ENCODE results near the gene ASB3. TPM values are rescaled to one million over a fixed set of nuclear protein-coding genes. Genes with fewer than 3 reads are reported as not detected.
"Not testable (repeated sequence)": the region's sequence is repeated elsewhere in the genome, so short reads cannot be mapped to it uniquely, and the experiment has no call there.

ASB3 gene
- polyA plus RNA-seq, 2 of the 4 experiments (the other 2 are of a cell fraction) = 13.5 to 35.9 TPM

DNA sequence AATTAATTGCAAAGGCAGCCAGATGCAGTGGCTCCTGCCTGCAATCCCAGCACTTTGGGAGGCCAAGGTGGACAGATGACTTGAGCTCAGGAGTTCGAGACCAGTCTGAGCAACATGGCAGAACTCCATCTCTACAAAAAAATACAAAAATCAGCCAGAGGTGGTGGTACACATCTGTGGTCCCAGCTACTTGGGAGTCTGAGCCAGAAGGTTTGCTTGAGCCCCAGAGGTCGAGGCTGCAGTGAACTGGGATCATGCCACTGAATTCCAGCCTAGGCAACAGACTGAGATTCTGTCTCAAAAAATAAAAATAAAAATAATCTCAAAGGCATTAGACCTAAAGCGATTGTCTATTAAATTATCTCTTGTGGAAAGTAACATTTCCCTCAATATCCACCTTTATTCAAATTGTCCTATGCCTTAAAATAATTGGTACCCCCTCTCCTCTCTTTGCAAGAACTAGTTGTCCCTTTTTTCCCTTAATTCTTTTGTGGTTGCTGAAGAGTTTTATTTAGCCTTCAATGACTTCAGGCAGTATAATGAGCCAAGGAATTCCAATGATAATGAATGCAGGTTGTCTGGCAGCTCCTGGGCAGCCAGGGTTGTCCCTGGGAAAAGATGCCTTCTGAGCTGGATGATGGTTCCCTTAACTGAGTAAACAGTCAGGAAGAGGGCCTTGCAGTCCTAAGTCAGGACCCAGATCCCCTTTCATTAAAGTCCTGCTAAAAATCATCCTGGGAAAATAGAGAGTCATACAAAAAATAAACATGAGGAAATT lies 40.8 kb upstream of the ASB3 start (continued):
- TF ChIP-seq, protein P1, sequence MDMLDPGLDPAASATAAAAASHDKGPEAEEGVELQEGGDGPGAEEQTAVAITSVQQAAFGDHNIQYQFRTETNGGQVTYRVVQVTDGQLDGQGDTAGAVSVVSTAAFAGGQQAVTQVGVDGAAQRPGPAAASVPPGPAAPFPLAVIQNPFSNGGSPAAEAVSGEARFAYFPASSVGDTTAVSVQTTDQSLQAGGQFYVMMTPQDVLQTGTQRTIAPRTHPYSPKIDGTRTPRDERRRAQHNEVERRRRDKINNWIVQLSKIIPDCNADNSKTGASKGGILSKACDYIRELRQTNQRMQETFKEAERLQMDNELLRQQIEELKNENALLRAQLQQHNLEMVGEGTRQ (IDR thresholded peaks at IDR 0.05) = no peak

GRCh38 chr2:53826587-53827397 lies 40.0 kb upstream of the ASB3 start:
- CTCF ChIA-PET = no interaction called here
- DNase-seq (ENCODE audit: low read depth in 1 of 2, low spot score in 1 of 2) = no peak
- H3K4me2 ChIP-seq = no peak overlapping the region
- H3K4me1 ChIP-seq = no peaks in the 10 kb centered on the region
- FAIRE-seq = no peak
- no peak for TF ChIP-seq PHF8 (IDR thresholded peaks at IDR 0.05; ENCODE audit: borderline replicate concordance, low read depth)
- no peak for TF ChIP-seq EHF (CRISPR knock-in tag; IDR thresholded peaks at IDR 0.05)
- TF ChIP-seq SMC3 (IDR thresholded peaks at IDR 0.05) = no peak
- TF ChIP-seq CHD4 (IDR thresholded peaks at IDR 0.05; ENCODE audit: borderline replicate concordance) = no peak
- TF ChIP-seq ATOH8 (CRISPR knock-in tag; IDR thresholded peaks at IDR 0.05; ENCODE audit: low read depth) = no peak
- TF ChIP-seq FOXS1 (CRISPR knock-in tag; IDR thresholded peaks at IDR 0.05) = no peak
- TF ChIP-seq GATA3 (IDR thresholded peaks at IDR 0.05; ENCODE audit: borderline replicate concordance) = no peak
- no peak for TF ChIP-seq CBX8 (IDR thresholded peaks at IDR 0.05)
- no peak for TF ChIP-seq HOXB13 (CRISPR knock-in tag; IDR thresholded peaks at IDR 0.05; ENCODE audit: low read depth)
- no peak for TF ChIP-seq KDM5A (IDR thresholded peaks at IDR 0.05)
- TF ChIP-seq, protein P2, sequence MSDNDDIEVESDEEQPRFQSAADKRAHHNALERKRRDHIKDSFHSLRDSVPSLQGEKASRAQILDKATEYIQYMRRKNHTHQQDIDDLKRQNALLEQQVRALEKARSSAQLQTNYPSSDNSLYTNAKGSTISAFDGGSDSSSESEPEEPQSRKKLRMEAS (IDR thresholded peaks at IDR 0.05) = no peak
- no peak for TF ChIP-seq NR3C1 (IDR thresholded peaks at IDR 0.05)
- TF ChIP-seq, protein P1 (IDR thresholded peaks at IDR 0.05) = no peak
- TF ChIP-seq CEBPB (IDR thresholded peaks at IDR 0.05) = no peak
- TF ChIP-seq TFCP2L1 (CRISPR knock-in tag; IDR thresholded peaks at IDR 0.05) = no peak
- no peak for ATAC-seq
- H3K9me3 ChIP-seq = no peaks in the 10 kb centered on the region
- no peak overlapping the region for H3K4me3 ChIP-seq
- POLR2A ChIA-PET = no interaction called here
- 52% methylated on average over 3 of the region's 3 CpGs for WGBS (ENCODE audit: missing lambda C conversion rate)
- no peak overlapping the region for H3K27ac ChIP-seq

GRCh38 chr2:53826030-53826410 lies 39.3 kb upstream of the ASB3 start:
- POLR2A ChIA-PET = no interaction called here

GRCh38 chr2:53823639-53824038 lies 36.9 kb upstream of the ASB3 start:
- WGBS (ENCODE audit: missing lambda C conversion rate) = 89% methylated on average over 9 of the region's 9 CpGs
- peak in 1 of 2 experiments; percentile 28 for DNase-seq (ENCODE audit: low read depth in 1 of 2, low spot score in 1 of 2)

More at GRCh38 chr2:53826030-53826410, 39.3 kb upstream of the ASB3 start:
- DNase-seq (ENCODE audit: low read depth in 1 of 2, low spot score in 1 of 2) = no peak
- Histone ChIP-seq H3K4me1 (no peaks in the 10 kb centered on the region), H3K9me3 (no peaks in the 10 kb centered on the region), H3K4me2 (no peak overlapping the region), H3K27ac (no peak overlapping the region), H3K4me3 (no peak overlapping the region)
- ATAC-seq = no peak
- no peak for FAIRE-seq
- CTCF ChIA-PET = no interaction called here
- TF ChIP-seq NR3C1 (IDR thresholded peaks at IDR 0.05) (no peak), SREBF2 (IDR thresholded peaks at IDR 0.05) (no peak), CHD2 (IDR thresholded peaks at IDR 0.05; ENCODE audit: low read length, partially characterized antibody) (no peak), HDAC2 (IDR thresholded peaks at IDR 0.05) (no peak), ZNF302 (CRISPR knock-in tag; IDR thresholded peaks at IDR 0.05) (no peak), NFE2L2 (conservative IDR thresholded peaks at IDR 0.05; ENCODE audit: low read length) (no peak), KDM1A (IDR thresholded peaks at IDR 0.05; ENCODE audit: low read depth) (no peak), CHD4 (IDR thresholded peaks at IDR 0.05; ENCODE audit: borderline replicate concordance) (no peak)
- WGBS (ENCODE audit: missing lambda C conversion rate) = 82% methylated on average over 1 of the region's 1 CpG

More at GRCh38 chr2:53823639-53824038, 36.9 kb upstream of the ASB3 start:
- H3K9me3 ChIP-seq, CTCF ChIA-PET, FAIRE-seq, H3K4me2 ChIP-seq, POLR2A ChIA-PET, H3K4me3 ChIP-seq, H3K27ac ChIP-seq, H3K4me1 ChIP-seq: not testable (repeated sequence)
- TF ChIP-seq RAD21 (conservative IDR thresholded peaks at IDR 0.05 in 1 of 2, IDR thresholded peaks at IDR 0.05 in 1 of 2) = peak; percentile 10 to 43; a peak in 2 of 5 replicates
- TF ChIP-seq, protein P3, sequence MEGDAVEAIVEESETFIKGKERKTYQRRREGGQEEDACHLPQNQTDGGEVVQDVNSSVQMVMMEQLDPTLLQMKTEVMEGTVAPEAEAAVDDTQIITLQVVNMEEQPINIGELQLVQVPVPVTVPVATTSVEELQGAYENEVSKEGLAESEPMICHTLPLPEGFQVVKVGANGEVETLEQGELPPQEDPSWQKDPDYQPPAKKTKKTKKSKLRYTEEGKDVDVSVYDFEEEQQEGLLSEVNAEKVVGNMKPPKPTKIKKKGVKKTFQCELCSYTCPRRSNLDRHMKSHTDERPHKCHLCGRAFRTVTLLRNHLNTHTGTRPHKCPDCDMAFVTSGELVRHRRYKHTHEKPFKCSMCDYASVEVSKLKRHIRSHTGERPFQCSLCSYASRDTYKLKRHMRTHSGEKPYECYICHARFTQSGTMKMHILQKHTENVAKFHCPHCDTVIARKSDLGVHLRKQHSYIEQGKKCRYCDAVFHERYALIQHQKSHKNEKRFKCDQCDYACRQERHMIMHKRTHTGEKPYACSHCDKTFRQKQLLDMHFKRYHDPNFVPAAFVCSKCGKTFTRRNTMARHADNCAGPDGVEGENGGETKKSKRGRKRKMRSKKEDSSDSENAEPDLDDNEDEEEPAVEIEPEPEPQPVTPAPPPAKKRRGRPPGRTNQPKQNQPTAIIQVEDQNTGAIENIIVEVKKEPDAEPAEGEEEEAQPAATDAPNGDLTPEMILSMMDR (IDR thresholded peaks at IDR 0.05) = peak; percentile 24; the same call in 2 of the 3 replicates
- peak in 1 of 2 experiments; percentile 60; a peak in 3 of 6 replicates for ATAC-seq
